Vagina (tissue), 2 donors: ENCODE measurements around the gene OR52E5. TPM values are rescaled to one million over a fixed set of nuclear protein-coding genes. Genes with fewer than 3 reads are reported as not detected.

Experiments
- DNase-seq, 2 donors: peaks; one replicate each; pipeline ENCODE4 v3.0.0-alpha.2; 2017; ENCODE audit errors: extremely low spot score in 2 of 2
- H3K27ac ChIP-seq: fragments of 200-600 bp; sonication (generic); one replicate; pipeline ENCODE4 v1.5.1; 2019
- H3K27me3 ChIP-seq: fragments of 200-600 bp; sonication (generic); one replicate; pipeline ENCODE4 v1.5.1; 2019
- H3K36me3 ChIP-seq, 2 donors: fragments of 200-600 bp; sonication (generic); one replicate each; pipeline ENCODE4 v1.5.1; 2017 to 2019
- H3K4me1 ChIP-seq: fragments of 200-600 bp; sonication (generic); one replicate; pipeline ENCODE4 v1.5.1; 2019
- H3K4me3 ChIP-seq, 2 donors: fragments of 200-600 bp; sonication (generic); 1 replicate in 1 of 2; 2 replicates in 1 of 2; pipeline ENCODE4 v1.5.1; 2016 to 2019
- H3K9me3 ChIP-seq: fragments of 200-600 bp; sonication (generic); one replicate; pipeline ENCODE4 v1.5.1; 2019
- CTCF ChIP-seq, 3 experiments: fragments of 450-650 bp in 2 of 3; fragments of 200-600 bp in 1 of 3; sonication (generic) in 1 of 3; IDR thresholded peaks; one replicate each; pipeline ENCODE4 v1.5.1; 2017 to 2019; ENCODE audit warnings: antibody characterized with exemption in 3 of 3, mild to moderate bottlenecking in 2 of 3, moderate library complexity in 2 of 3
- POLR2A ChIP-seq, 2 donors: fragments of 450-650 bp; IDR thresholded peaks; one replicate each; pipeline ENCODE4 v1.6.1; 2017; ENCODE audit warnings: antibody characterized with exemption in 2 of 2, mild to moderate bottlenecking in 2 of 2, moderate library complexity in 2 of 2
- POLR2AphosphoS5 ChIP-seq, 2 donors: sonication (generic); formaldehyde crosslinking; IDR thresholded peaks; one replicate each; pipeline ENCODE4 v1.9.0; 2017; ENCODE audit warnings: antibody characterized with exemption in 2 of 2, mild to moderate bottlenecking in 2 of 2, low read depth in 1 of 2; ENCODE audit not compliant: insufficient read depth in 1 of 2
- intact Hi-C: fragments of 100-400 bp; cut with DNase I; formaldehyde crosslinking; loops from one replicate; pipeline ENCODE4 v1.15.1; 2023
- total RNA-seq: library from RNA; depleted of rRNA; stranded (reverse); fragments of >200 nt; gene quantifications from one replicate; pipeline ENCODE4 v1.2.3, GENCODE V29; 2016

Gene OR52E5
- total RNA-seq, 1 donor from 2014 or later: not detected

- Histone ChIP-seq H3K36me3 (no peaks in the 10 kb centered on the region), H3K4me1 (no peaks in the 10 kb centered on the region), H3K27me3 (no peaks in the 10 kb centered on the region), H3K9me3 (no peaks in the 10 kb centered on the region), H3K4me3 (no peak overlapping the region), H3K27ac (no peak overlapping the region)
- no peak for DNase-seq
- intact Hi-C loops: no loop called here
- no peak for TF ChIP-seq POLR2A (IDR thresholded peaks at IDR 0.05)
- no peak for TF ChIP-seq CTCF (IDR thresholded peaks at IDR 0.05)
- TF ChIP-seq POLR2AphosphoS5 (IDR thresholded peaks at IDR 0.05; ENCODE audit: insufficient read depth in 1 of 2, low read depth in 1 of 2): no peak
Measured at GRCh38 chr11:5923427-5923776, 30.4 kb downstream of the OR52E5 start.

- Histone ChIP-seq H3K4me3 (no peak overlapping the region), H3K27me3 (no peaks in the 10 kb centered on the region), H3K36me3 (no peaks in the 10 kb centered on the region), H3K27ac (no peak overlapping the region), H3K9me3 (no peaks in the 10 kb centered on the region), H3K4me1 (no peaks in the 10 kb centered on the region)
- TF ChIP-seq POLR2AphosphoS5 (IDR thresholded peaks at IDR 0.05; ENCODE audit: insufficient read depth in 1 of 2, low read depth in 1 of 2) (no peak), POLR2A (IDR thresholded peaks at IDR 0.05) (no peak), CTCF (IDR thresholded peaks at IDR 0.05) (no peak)
- intact Hi-C loops: no loop called here
- no peak for DNase-seq
Measured at GRCh38 chr11:5923794-5924193, 30.8 kb downstream of the OR52E5 start.

GRCh38 chr11:5928271-5928670 lies 35.3 kb downstream of the OR52E5 start:
- Histone ChIP-seq H3K4me1 (no peaks in the 10 kb centered on the region), H3K27me3 (no peaks in the 10 kb centered on the region), H3K36me3 (no peaks in the 10 kb centered on the region), H3K9me3 (no peaks in the 10 kb centered on the region), H3K4me3 (no peak overlapping the region), H3K27ac (no peak overlapping the region)
- intact Hi-C loops: no loop called here
- TF ChIP-seq POLR2AphosphoS5 (IDR thresholded peaks at IDR 0.05; ENCODE audit: insufficient read depth in 1 of 2, low read depth in 1 of 2): no peak
- no peak for TF ChIP-seq POLR2A (IDR thresholded peaks at IDR 0.05)
- no peak for TF ChIP-seq CTCF (IDR thresholded peaks at IDR 0.05)
- no peak for DNase-seq

- no peak for DNase-seq
- Histone ChIP-seq H3K27me3 (no peaks in the 10 kb centered on the region), H3K4me1 (no peaks in the 10 kb centered on the region), H3K27ac (no peak overlapping the region), H3K36me3 (no peaks in the 10 kb centered on the region), H3K4me3 (no peak overlapping the region), H3K9me3 (no peaks in the 10 kb centered on the region)
- intact Hi-C loops: no loop called here
- no peak for TF ChIP-seq POLR2AphosphoS5 (IDR thresholded peaks at IDR 0.05; ENCODE audit: insufficient read depth in 1 of 2, low read depth in 1 of 2)
- no peak for TF ChIP-seq POLR2A (IDR thresholded peaks at IDR 0.05)
Measured at GRCh38 chr11:5928811-5929210, 35.8 kb downstream of the OR52E5 start.

- DNase-seq: no peak
- H3K36me3 ChIP-seq: no peaks in the 10 kb centered on the region
Measured at GRCh38 chr11:5929571-5930368, 36.8 kb downstream of the OR52E5 start.

More at GRCh38 chr11:5929571-5930368, 36.8 kb downstream of the OR52E5 start:
- no peak overlapping the region for H3K4me3 ChIP-seq
- H3K27ac ChIP-seq: no peak overlapping the region
- TF ChIP-seq POLR2A (IDR thresholded peaks at IDR 0.05): no peak
- TF ChIP-seq CTCF (IDR thresholded peaks at IDR 0.05): no peak
- no peak for TF ChIP-seq POLR2AphosphoS5 (IDR thresholded peaks at IDR 0.05; ENCODE audit: insufficient read depth in 1 of 2, low read depth in 1 of 2)
- intact Hi-C loops: no loop called here
- no peaks in the 10 kb centered on the region for H3K9me3 ChIP-seq
- H3K4me1 ChIP-seq: no peaks in the 10 kb centered on the region
- H3K27me3 ChIP-seq: no peaks in the 10 kb centered on the region
